Measurements from ENCODE around the gene BOLA1.
A peak's percentile ranks its signal among the peaks of the same experiment; 100 is the strongest.
"Not testable (repeated sequence)": the region's sequence is repeated elsewhere in the genome, so short reads cannot be mapped to it uniquely, and the experiment has no call there.

The BOLA1 gene

GRCh38 chr1:149886396-149887195, 12.8 kb upstream of the BOLA1 start:
- peak; percentile 99 for DNase-seq (ENCODE audit: low read depth)
- TF ChIP-seq CTCF (IDR thresholded peaks at IDR 0.05; ENCODE audit: control insufficient read depth, extremely low read depth, insufficient read depth) = no peak
- peak overlapping the region; percentile 73 for H3K4me3 ChIP-seq (ENCODE audit: low read depth, low read length)

GRCh38 chr1:149887196-149887455, 12.2 kb upstream of the BOLA1 start:
- DNase-seq (ENCODE audit: low read depth) = not testable (repeated sequence)
- H3K4me3 ChIP-seq (ENCODE audit: low read depth, low read length) = peak overlapping the region; percentile 73

GRCh38 chr1:149887456-149888246, 11.7 kb upstream of the BOLA1 start:
- no peak for TF ChIP-seq CTCF (IDR thresholded peaks at IDR 0.05; ENCODE audit: control insufficient read depth, extremely low read depth, insufficient read depth)
- DNase-seq (ENCODE audit: low read depth) = peak; percentile 98
- peak overlapping the region; percentile 73 for H3K4me3 ChIP-seq (ENCODE audit: low read depth, low read length)

- peak; percentile 79 for DNase-seq (ENCODE audit: low read depth)
- peak; percentile 56 for TF ChIP-seq CTCF (IDR thresholded peaks at IDR 0.05; ENCODE audit: control insufficient read depth, extremely low read depth, insufficient read depth)
- peak overlapping the region; percentile 73 for H3K4me3 ChIP-seq (ENCODE audit: low read depth, low read length)
These were observed 10.9 kb upstream of the BOLA1 start for GRCh38 chr1:149888247-149888998.

- H3K4me3 ChIP-seq (ENCODE audit: low read depth, low read length) = peak overlapping the region; percentile 73
- no peak for TF ChIP-seq CTCF (IDR thresholded peaks at IDR 0.05; ENCODE audit: control insufficient read depth, extremely low read depth, insufficient read depth)
- DNase-seq (ENCODE audit: low read depth) = no peak
These were observed 10.4 kb upstream of the BOLA1 start for GRCh38 chr1:149888999-149889289.

GRCh38 chr1:149896575-149896974, 2.8 kb upstream of the BOLA1 start:
- H3K4me3 ChIP-seq (ENCODE audit: low read depth, low read length) = no peak overlapping the region
- DNase-seq (ENCODE audit: low read depth) = no peak
- no peak for TF ChIP-seq CTCF (IDR thresholded peaks at IDR 0.05; ENCODE audit: control insufficient read depth, extremely low read depth, insufficient read depth)

- no peak for DNase-seq (ENCODE audit: low read depth)
- H3K4me3 ChIP-seq (ENCODE audit: low read depth, low read length) = no peak overlapping the region
- no peak for TF ChIP-seq CTCF (IDR thresholded peaks at IDR 0.05; ENCODE audit: control insufficient read depth, extremely low read depth, insufficient read depth)
These were observed 4.6 kb downstream of the BOLA1 start for GRCh38 chr1:149903836-149904491.
